Measurements from ENCODE around the gene AUTS2.

AUTS2 gene

DNA sequence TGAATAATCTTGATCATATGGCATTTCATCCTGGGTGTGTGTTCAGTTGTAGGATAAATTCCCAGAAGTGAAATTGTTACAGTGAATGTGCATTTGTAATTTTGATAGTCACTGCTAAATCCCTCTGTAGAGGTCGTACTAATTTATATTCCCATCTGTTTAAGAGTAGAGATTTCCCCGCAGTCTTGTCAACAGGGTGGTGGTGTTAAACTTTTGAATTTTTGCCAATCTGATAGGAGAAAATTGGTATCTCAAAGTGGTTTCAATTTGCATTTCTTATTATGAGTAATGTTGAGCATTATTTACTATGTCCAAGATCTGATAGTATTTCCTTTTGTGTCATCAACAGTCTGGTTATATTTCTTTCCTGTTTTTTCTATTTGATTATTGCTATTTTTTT lies 101.7 kb downstream of the AUTS2 start:
- Mint-ChIP-seq H3K27me3 (ENCODE audit: low read depth, poor library complexity) (peaks cover under 1% of the 10 kb centered on the region), H3K4me3 (no peak overlapping the region), H3K36me3 (ENCODE audit: low read depth) (no peaks in the 10 kb centered on the region), H3K4me1 (peaks cover 50% of the 10 kb centered on the region), H3K27ac (no peak overlapping the region), H3K9me3 (no peaks in the 10 kb centered on the region)
- DNase-seq: no peak
- TF ChIP-seq, protein P1, sequence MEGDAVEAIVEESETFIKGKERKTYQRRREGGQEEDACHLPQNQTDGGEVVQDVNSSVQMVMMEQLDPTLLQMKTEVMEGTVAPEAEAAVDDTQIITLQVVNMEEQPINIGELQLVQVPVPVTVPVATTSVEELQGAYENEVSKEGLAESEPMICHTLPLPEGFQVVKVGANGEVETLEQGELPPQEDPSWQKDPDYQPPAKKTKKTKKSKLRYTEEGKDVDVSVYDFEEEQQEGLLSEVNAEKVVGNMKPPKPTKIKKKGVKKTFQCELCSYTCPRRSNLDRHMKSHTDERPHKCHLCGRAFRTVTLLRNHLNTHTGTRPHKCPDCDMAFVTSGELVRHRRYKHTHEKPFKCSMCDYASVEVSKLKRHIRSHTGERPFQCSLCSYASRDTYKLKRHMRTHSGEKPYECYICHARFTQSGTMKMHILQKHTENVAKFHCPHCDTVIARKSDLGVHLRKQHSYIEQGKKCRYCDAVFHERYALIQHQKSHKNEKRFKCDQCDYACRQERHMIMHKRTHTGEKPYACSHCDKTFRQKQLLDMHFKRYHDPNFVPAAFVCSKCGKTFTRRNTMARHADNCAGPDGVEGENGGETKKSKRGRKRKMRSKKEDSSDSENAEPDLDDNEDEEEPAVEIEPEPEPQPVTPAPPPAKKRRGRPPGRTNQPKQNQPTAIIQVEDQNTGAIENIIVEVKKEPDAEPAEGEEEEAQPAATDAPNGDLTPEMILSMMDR (IDR thresholded peaks at IDR 0.05): no peak

DNA sequence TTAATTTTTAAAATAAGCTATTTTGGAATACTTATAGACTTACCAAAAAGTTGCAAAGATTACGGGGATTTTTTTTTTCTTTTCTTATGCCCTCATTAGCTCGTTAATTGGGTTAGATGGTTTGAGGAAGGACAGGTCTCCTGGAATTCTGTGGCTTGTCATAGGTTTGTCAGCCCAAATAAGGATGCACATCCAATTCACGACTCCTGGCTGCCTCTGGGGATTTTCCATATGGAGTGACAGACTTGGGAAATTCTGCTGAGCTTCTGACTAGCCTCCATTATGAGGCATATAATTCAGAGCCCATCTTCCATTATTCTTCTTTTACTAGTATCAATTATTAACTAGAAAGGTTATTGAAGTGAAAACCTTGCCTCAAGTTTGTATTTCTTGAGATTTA lies 102.1 kb downstream of the AUTS2 start:
- H3K4me1 Mint-ChIP-seq: peaks cover 50% of the 10 kb centered on the region
- no peaks in the 10 kb centered on the region for H3K9me3 Mint-ChIP-seq
- no peak for DNase-seq
- no peaks in the 10 kb centered on the region for H3K36me3 Mint-ChIP-seq (ENCODE audit: low read depth)
- H3K27ac Mint-ChIP-seq: no peak overlapping the region
- TF ChIP-seq, protein P1 (IDR thresholded peaks at IDR 0.05): no peak
- H3K27me3 Mint-ChIP-seq (ENCODE audit: low read depth, poor library complexity): no peaks in the 10 kb centered on the region
- H3K4me3 Mint-ChIP-seq: no peak overlapping the region

DNA sequence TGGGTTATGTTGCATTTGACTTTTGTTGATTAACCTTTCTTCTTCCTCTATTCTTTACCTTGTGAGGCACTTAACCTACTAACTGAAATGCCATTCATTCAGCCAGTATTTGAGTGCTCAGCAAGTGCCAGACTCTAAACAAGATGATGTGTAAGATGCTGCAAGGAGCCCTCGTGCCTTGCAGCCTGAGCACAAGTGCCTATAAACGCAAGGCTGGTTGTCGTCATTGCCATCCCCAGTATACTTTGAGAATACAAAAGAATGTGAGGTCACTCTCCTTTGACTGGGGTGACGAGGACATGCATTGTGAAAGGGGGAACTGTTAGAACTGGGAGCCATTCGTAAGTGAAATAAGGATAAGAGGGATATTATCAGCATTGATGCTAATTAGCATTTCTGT lies 103.0 kb downstream of the AUTS2 start:
- no peak overlapping the region for H3K4me3 Mint-ChIP-seq
- TF ChIP-seq, protein P1 (IDR thresholded peaks at IDR 0.05): no peak
- peaks cover 50% of the 10 kb centered on the region for H3K4me1 Mint-ChIP-seq
- no peaks in the 10 kb centered on the region for H3K27me3 Mint-ChIP-seq (ENCODE audit: low read depth, poor library complexity)
- H3K27ac Mint-ChIP-seq: no peak overlapping the region
- no peaks in the 10 kb centered on the region for H3K36me3 Mint-ChIP-seq (ENCODE audit: low read depth)
- DNase-seq: no peak
- no peaks in the 10 kb centered on the region for H3K9me3 Mint-ChIP-seq

DNA sequence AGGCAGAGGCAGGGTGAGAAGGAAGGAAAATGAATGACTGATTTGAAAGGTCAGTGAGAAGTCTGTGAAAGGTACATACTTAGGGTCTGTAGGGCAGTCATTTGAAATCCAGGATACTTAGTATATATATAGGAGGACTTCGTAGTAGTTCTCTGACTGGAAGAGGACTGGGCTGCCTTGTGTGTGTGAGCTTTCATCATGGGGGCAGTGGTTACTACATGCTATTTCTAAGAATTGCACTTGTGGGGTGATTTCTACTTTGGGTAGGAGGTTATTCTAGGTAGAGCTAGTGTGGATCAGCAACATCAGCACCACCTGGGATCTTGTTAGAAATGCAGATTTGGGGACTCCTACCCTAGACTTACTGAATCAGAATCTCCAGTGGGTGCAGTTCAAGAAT lies 104.1 kb downstream of the AUTS2 start:
- no peak for DNase-seq
- peaks cover 48% of the 10 kb centered on the region for H3K4me1 Mint-ChIP-seq
- H3K27ac Mint-ChIP-seq: no peak overlapping the region
- no peak overlapping the region for H3K4me3 Mint-ChIP-seq
- H3K36me3 Mint-ChIP-seq (ENCODE audit: low read depth): no peaks in the 10 kb centered on the region
- no peaks in the 10 kb centered on the region for H3K9me3 Mint-ChIP-seq
- TF ChIP-seq, protein P1 (IDR thresholded peaks at IDR 0.05): no peak
- H3K27me3 Mint-ChIP-seq (ENCODE audit: low read depth, poor library complexity): no peaks in the 10 kb centered on the region

DNA sequence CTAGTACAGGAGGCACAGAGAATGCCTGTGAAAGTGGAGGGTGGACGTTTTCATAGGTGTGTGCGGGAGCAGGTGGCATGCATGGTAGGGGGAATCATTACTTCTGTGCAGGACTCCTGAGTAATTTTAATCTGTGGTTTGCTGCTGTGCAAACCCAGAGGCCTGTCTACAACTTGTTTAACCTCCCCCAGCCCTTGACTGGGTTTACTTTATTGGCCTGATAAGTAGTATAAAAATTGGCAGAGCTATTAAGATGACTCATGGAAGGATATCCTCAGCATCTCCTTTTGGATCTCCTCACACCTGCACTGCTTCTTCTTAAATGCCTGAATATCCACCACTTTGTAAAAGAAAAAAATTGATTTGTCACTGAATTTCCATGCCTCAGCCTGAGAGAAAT lies 104.8 kb downstream of the AUTS2 start:
- Mint-ChIP-seq H3K4me1 (peaks cover 47% of the 10 kb centered on the region), H3K27me3 (ENCODE audit: low read depth, poor library complexity) (no peaks in the 10 kb centered on the region), H3K9me3 (no peaks in the 10 kb centered on the region), H3K36me3 (ENCODE audit: low read depth) (no peaks in the 10 kb centered on the region), H3K27ac (no peak overlapping the region), H3K4me3 (no peak overlapping the region)
- TF ChIP-seq, protein P1 (IDR thresholded peaks at IDR 0.05): no peak
- no peak for DNase-seq

DNA sequence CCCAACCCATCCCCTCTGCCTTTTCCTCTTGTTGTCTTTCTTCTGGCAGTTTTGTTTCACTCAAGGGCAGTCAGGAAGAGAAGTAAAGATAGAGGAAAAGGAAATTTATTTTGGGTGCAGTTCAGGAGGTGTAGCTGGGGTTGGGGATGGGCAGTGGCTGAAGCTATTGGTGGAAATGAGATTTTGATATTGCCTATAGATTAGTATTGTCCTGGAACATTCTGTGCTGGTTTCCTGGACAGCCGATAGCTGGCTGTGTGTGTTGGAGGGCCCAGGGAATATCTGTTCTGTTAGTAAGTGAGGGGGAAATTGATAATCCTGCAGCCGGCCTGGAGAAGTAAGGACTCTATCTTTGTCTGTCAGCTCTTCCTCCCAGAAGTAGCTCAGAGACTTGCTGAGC lies 107.8 kb downstream of the AUTS2 start:
- no peaks in the 10 kb centered on the region for H3K9me3 Mint-ChIP-seq
- H3K27ac Mint-ChIP-seq: peak overlapping the region; percentile 49
- H3K36me3 Mint-ChIP-seq (ENCODE audit: low read depth): no peaks in the 10 kb centered on the region
- no peak for DNase-seq
- TF ChIP-seq, protein P1 (IDR thresholded peaks at IDR 0.05): no peak
- H3K27me3 Mint-ChIP-seq (ENCODE audit: low read depth, poor library complexity): no peaks in the 10 kb centered on the region
- no peak overlapping the region for H3K4me3 Mint-ChIP-seq
- peaks cover 73% of the 10 kb centered on the region for H3K4me1 Mint-ChIP-seq
